HCT116 (cell line): ENCODE measurements around the gene VPS33B. TPM values are rescaled to one million over a fixed set of nuclear protein-coding genes. Genes with fewer than 3 reads are reported as not detected.

Experiments
- EZH2phosphoT487 ChIP-seq: fragments of 200-600 bp; IDR thresholded peaks from 2 replicates; pipeline ENCODE4 v1.6.1; 2018; ENCODE audit warnings: antibody characterized with exemption, borderline replicate concordance
- POLR2AphosphoS5 ChIP-seq: IDR thresholded peaks from 2 replicates; pipeline ENCODE4 v1.6.1; 2011; ENCODE audit warnings: mild to moderate bottlenecking, low read depth, low read length, moderate library complexity
- SIN3A ChIP-seq: IDR thresholded peaks from 2 replicates; pipeline ENCODE4 v1.6.1; 2012; ENCODE audit warnings: low read depth
- SRF ChIP-seq: IDR thresholded peaks from 2 replicates; pipeline ENCODE4 v1.6.1; 2012; ENCODE audit warnings: low read depth
- YY1 ChIP-seq: IDR thresholded peaks from 2 replicates; pipeline ENCODE4 v1.6.1; 2011; ENCODE audit warnings: low read length, low read depth, moderate library complexity, mild to moderate bottlenecking; ENCODE audit not compliant: insufficient replicate concordance; ENCODE audit errors: extremely low read depth
- total RNA-seq: library from RNA; stranded (reverse); gene quantifications from one replicate; pipeline ENCODE4 v1.2.1, GENCODE V29; 2021; ENCODE audit not compliant: unreplicated experiment
- TF ChIP-seq, protein P1 (sequence below): IDR thresholded peaks from 2 replicates; pipeline ENCODE4 v1.6.1; 2011; ENCODE audit warnings: mild to moderate bottlenecking, low read length, moderate library complexity; ENCODE audit not compliant: insufficient replicate concordance; ENCODE audit errors: extremely low read depth
- TF ChIP-seq, protein P2 (sequence below): IDR thresholded peaks from 2 replicates; pipeline ENCODE4 v1.6.1; 2012
- TF ChIP-seq, protein P3 (sequence below), 3 experiments: fragments of 200-600 bp in 1 of 3; sonication (generic) in 1 of 3; IDR thresholded peaks in 2 of 3; conservative IDR thresholded peaks in 1 of 3; 2 replicates each; pipeline ENCODE4 v1.5.1; 2012 to 2017; ENCODE audit warnings: low read depth in 2 of 3, low read length in 2 of 3, antibody characterized with exemption in 1 of 3, borderline replicate concordance in 1 of 3, control low read depth in 1 of 3, mild to moderate bottlenecking in 1 of 3, mixed read lengths in 1 of 3, mixed run types in 1 of 3, moderate library complexity in 1 of 3; ENCODE audit not compliant: insufficient read depth in 1 of 3
- TF ChIP-seq, protein P4 (sequence below): IDR thresholded peaks from 2 replicates; pipeline ENCODE4 v1.6.1; 2012

The VPS33B gene
- total RNA-seq, 1 experiment from 2014 or later = 23.1 TPM

DNA sequence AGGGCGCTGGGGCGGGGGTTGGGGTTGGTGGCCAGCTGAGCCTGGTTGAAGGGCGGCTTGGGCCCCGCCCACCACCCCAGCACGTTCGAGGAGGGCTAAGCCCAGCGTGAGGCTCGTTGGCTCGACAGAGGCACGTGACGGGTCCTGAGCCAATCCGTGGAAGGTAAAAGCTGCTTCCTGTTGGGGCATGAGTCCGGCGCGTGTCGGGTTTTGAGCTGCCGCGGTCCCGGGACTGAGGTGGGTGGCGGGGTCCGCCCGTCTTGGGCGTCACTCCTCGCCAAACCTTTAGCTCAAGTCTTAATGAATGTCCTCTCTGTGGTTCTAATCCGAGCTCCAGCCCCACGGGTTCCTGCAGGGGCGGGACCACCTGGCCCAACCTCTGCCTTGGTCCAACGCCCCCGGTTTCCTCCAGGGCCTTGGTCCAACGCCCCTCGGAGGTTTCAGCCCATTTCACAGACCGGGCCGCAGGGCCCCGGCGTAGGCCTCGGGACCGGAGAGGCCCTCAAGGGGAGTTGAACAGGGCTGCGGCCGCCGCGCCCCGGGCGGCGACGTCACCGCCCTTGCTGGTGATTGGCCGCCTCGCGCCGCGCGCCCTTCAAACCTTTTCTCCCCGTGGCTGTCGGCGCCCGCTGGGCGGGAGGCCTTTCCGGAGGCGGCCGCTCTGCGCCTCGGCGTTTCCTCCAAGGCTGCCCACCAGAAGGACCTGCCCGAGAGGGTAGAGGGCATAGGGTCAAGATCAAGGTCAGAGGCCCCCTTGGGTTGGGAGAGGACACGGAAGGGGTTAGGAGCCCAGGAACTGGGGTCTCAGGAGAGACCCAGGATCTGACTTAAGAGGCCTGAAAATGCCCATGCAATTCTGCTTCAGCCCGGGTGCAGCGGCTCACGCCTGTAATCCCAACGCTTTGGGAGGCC, 67.4 kb downstream of the VPS33B start, which contains the start of gene RCCD1 (continued):
- TF ChIP-seq EZH2phosphoT487 = no peak
- TF ChIP-seq, protein P1, sequence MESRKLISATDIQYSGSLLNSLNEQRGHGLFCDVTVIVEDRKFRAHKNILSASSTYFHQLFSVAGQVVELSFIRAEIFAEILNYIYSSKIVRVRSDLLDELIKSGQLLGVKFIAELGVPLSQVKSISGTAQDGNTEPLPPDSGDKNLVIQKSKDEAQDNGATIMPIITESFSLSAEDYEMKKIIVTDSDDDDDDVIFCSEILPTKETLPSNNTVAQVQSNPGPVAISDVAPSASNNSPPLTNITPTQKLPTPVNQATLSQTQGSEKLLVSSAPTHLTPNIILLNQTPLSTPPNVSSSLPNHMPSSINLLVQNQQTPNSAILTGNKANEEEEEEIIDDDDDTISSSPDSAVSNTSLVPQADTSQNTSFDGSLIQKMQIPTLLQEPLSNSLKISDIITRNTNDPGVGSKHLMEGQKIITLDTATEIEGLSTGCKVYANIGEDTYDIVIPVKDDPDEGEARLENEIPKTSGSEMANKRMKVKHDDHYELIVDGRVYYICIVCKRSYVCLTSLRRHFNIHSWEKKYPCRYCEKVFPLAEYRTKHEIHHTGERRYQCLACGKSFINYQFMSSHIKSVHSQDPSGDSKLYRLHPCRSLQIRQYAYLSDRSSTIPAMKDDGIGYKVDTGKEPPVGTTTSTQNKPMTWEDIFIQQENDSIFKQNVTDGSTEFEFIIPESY = no peak
- peak; percentile 88 for TF ChIP-seq SIN3A
- TF ChIP-seq SRF = no peak
- TF ChIP-seq, protein P2, sequence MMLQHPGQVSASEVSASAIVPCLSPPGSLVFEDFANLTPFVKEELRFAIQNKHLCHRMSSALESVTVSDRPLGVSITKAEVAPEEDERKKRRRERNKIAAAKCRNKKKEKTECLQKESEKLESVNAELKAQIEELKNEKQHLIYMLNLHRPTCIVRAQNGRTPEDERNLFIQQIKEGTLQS = no peak
- TF ChIP-seq, protein P3, sequence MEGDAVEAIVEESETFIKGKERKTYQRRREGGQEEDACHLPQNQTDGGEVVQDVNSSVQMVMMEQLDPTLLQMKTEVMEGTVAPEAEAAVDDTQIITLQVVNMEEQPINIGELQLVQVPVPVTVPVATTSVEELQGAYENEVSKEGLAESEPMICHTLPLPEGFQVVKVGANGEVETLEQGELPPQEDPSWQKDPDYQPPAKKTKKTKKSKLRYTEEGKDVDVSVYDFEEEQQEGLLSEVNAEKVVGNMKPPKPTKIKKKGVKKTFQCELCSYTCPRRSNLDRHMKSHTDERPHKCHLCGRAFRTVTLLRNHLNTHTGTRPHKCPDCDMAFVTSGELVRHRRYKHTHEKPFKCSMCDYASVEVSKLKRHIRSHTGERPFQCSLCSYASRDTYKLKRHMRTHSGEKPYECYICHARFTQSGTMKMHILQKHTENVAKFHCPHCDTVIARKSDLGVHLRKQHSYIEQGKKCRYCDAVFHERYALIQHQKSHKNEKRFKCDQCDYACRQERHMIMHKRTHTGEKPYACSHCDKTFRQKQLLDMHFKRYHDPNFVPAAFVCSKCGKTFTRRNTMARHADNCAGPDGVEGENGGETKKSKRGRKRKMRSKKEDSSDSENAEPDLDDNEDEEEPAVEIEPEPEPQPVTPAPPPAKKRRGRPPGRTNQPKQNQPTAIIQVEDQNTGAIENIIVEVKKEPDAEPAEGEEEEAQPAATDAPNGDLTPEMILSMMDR (IDR thresholded peaks at IDR 0.05 in 2 of 3, conservative IDR thresholded peaks at IDR 0.05 in 1 of 3; ENCODE audit: borderline replicate concordance in 1 of 3, insufficient read depth in 1 of 3, low read depth in 2 of 3, low read length in 2 of 3) = no peak
- TF ChIP-seq, protein P4, sequence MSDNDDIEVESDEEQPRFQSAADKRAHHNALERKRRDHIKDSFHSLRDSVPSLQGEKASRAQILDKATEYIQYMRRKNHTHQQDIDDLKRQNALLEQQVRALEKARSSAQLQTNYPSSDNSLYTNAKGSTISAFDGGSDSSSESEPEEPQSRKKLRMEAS = peak; percentile 93
- TF ChIP-seq YY1 = peak; percentile 37
- peak; percentile 87 for TF ChIP-seq POLR2AphosphoS5
